ENCODE measurements around the gene GATAD2B. TPM values are rescaled to one million over a fixed set of nuclear protein-coding genes. Genes with fewer than 3 reads are reported as not detected.

GATAD2B gene
- total and polyA plus RNA-seq, 7 donors = 3.4 to 53.1 (median 34.8) TPM

GRCh38 chr1:153946622-153947241, 24.0 kb upstream of the GATAD2B start, which contains the start of gene DENND4B:
Gene DENND4B, minus strand, starts transcription at chr1:153946718. Its CDS starts 2,344 bp downstream, at chr1:153944374.
- peak; percentile 84 to 85 (median 84) for ATAC-seq
- intact Hi-C loops (cut with DNase I) = loop anchor here (1.0 to 10.0 kb wide), 4 partner anchors 41 to 272 kb away; partner anchors contain the start of genes ILF2 (in 1 of the 2), NPR1 (in 1 of the 2) and RAB13 (in 1 of the 2)

DNA sequence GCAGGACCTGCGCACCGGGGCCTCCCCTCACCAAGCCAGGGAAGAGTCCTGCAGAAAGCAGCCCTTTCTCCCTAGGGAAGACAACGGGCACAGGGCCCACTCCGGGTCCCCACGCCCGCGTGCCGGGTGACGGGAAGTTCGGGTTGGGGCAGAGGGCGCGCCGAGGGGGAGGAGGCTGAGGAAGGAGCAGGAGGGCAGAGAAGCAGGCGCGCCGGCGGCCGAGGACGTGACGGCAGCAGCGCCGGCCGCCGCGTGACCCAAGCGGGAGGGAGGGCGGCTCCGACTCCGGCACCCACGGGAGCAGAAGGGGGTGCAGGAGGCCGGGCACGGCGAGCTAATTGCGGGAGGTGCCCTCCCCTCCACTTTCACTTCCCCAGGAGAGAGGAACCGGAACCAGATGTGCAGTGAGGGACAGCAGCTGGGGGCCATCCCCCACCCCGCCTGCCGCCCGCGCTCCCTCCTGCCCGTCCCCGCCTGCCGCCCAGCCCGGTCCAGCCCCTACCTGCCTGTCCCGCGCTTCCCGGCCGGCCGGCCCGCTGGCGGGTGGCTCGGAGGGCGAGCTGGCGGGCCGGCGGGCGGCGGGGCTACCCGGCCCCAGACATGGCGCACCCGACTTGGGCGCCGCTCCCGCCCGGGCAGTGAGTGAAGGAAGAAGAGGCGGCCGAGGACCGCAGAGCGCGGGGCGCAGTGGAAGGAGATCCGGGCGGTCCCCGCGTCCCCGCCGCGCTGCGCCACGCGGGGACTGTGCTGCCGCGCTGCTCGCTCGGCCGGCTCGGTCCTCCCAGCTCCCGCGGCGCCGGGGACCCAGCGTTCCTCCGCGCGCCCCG, 23.2 kb upstream of the GATAD2B start:
- Histone ChIP-seq H3K4me1 (peaks cover 24% of the 10 kb centered on the region), H3K27ac (peak overlapping the region; percentile 94), H3K36me3 (ENCODE audit: insufficient read depth in 1 of 2, low read depth in 1 of 2) (peaks cover 8 to 59% of the 10 kb centered on the region in 2 donors), H3K4me3 (peak overlapping the region; percentile 99), H3K27me3 (ENCODE audit: insufficient read depth in 3 of 3, low read length in 2 of 3) (no peaks in the 10 kb centered on the region), H3K9me3 (no peaks in the 10 kb centered on the region)
- intact Hi-C loops (cut with DNase I) = loop anchor here (1.0 to 10.0 kb wide), 4 partner anchors 41 to 271 kb away; partner anchors contain the start of genes ILF2 (in 1 of the 2), NPR1 (in 1 of the 2) and RAB13 (in 1 of the 2)
- TF ChIP-seq, protein P1, sequence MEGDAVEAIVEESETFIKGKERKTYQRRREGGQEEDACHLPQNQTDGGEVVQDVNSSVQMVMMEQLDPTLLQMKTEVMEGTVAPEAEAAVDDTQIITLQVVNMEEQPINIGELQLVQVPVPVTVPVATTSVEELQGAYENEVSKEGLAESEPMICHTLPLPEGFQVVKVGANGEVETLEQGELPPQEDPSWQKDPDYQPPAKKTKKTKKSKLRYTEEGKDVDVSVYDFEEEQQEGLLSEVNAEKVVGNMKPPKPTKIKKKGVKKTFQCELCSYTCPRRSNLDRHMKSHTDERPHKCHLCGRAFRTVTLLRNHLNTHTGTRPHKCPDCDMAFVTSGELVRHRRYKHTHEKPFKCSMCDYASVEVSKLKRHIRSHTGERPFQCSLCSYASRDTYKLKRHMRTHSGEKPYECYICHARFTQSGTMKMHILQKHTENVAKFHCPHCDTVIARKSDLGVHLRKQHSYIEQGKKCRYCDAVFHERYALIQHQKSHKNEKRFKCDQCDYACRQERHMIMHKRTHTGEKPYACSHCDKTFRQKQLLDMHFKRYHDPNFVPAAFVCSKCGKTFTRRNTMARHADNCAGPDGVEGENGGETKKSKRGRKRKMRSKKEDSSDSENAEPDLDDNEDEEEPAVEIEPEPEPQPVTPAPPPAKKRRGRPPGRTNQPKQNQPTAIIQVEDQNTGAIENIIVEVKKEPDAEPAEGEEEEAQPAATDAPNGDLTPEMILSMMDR (IDR thresholded peaks at IDR 0.05) = no peak
- peak; percentile 70 to 79 (median 76) for ATAC-seq
- 0% methylated on average over 14 to 95 of the region's 95 CpGs for WGBS, 3 donors
- peak; percentile 90 to 93 for DNase-seq

More at GRCh38 chr1:153946622-153947241, 24.0 kb upstream of the GATAD2B start, which contains the start of gene DENND4B:
- Histone ChIP-seq H3K9me3 (no peaks in the 10 kb centered on the region), H3K36me3 (ENCODE audit: insufficient read depth in 1 of 2, low read depth in 1 of 2) (peaks cover 8 to 60% of the 10 kb centered on the region in 2 donors), H3K27ac (peak within 1 kb of the TSS; percentile 94), H3K4me1 (peaks cover 24% of the 10 kb centered on the region), H3K27me3 (ENCODE audit: insufficient read depth in 3 of 3, low read length in 2 of 3) (no peaks in the 10 kb centered on the region), H3K4me3 (peak within 1 kb of the TSS; percentile 99)
- peak; percentile 88 to 93 for DNase-seq
- 9 to 20% (median 15%) methylated on average over 13 to 28 of the region's 28 CpGs for WGBS, 3 donors
- TF ChIP-seq, protein P1 (IDR thresholded peaks at IDR 0.05) = peak; percentile 93

DNA sequence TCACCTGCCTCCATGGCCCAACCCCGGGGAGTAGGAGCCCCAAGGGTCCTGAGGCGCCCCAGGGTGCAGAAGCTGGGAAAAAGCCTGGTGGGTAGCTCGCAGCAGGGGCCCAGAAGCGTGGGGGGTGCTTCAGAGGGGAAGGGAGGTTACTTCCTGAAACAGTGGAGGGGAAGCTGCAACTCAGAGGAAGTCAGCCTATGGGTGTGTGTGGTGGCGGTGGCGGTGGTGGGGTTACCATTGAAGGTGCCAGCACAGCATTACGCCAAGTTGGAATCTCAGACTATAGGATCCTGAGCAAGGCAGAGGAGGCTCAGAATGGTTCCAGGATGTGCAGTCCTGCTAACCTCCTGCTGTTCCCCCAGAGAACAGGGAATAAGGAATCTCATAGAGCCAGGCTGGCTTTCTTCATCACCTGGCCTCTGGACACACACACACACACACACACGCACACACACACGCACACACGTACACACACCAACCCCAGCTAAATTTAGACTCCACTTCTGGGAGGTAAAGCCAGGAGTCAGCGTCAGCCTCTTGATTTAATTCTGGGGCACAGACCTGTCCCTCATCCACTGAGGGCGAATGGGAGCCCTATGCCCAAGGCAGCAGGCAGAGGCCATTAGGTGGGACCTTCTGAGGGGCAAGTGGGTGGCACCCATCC, 22.5 kb upstream of the GATAD2B start:
- no peaks in the 10 kb centered on the region for H3K27me3 ChIP-seq (ENCODE audit: insufficient read depth in 3 of 3, low read length in 2 of 3)
- peak overlapping the region; percentile 94 for H3K27ac ChIP-seq
- H3K9me3 ChIP-seq = no peaks in the 10 kb centered on the region
- peaks cover 24% of the 10 kb centered on the region for H3K4me1 ChIP-seq
- H3K4me3 ChIP-seq = peak overlapping the region; percentile 99
- H3K36me3 ChIP-seq (ENCODE audit: insufficient read depth in 1 of 2, low read depth in 1 of 2) = peaks cover 6 to 59% of the 10 kb centered on the region in 2 donors
- ATAC-seq (peak; percentile 77 to 87 (median 85)), DNase-seq (peak; percentile 65 to 90)
- TF ChIP-seq, protein P1 (IDR thresholded peaks at IDR 0.05) = no peak
- intact Hi-C loops (cut with DNase I) = loop anchor here (5.0 to 10.0 kb wide), 3 partner anchors 42 to 270 kb away; partner anchors contain the start of genes ILF2 (in 1 of the 2), NPR1 (in 1 of the 2) and RAB13 (in 1 of the 2)
- 29 to 34% (median 32%) methylated on average over 12 of the region's 12 CpGs for WGBS, 3 donors

- WGBS, 3 donors = 65 to 74% (median 67%) methylated on average over 3 of the region's 3 CpGs
- peaks cover 10 to 59% of the 10 kb centered on the region in 2 donors for H3K36me3 ChIP-seq (ENCODE audit: insufficient read depth in 1 of 2, low read depth in 1 of 2)
- intact Hi-C loops (cut with DNase I) = loop anchor here (5.0 to 10.0 kb wide), 3 partner anchors 43 to 270 kb away; partner anchors contain the start of genes ILF2 (in 1 of the 2), NPR1 (in 1 of the 2) and RAB13 (in 1 of the 2)
Measured at GRCh38 chr1:153944827-153945117, 22.0 kb upstream of the GATAD2B start.

More at GRCh38 chr1:153944827-153945117, 22.0 kb upstream of the GATAD2B start:
- H3K27me3 ChIP-seq (ENCODE audit: insufficient read depth in 3 of 3, low read length in 2 of 3) = no peaks in the 10 kb centered on the region
- H3K27ac ChIP-seq = peak overlapping the region; percentile 94
- DNase-seq (no peak), ATAC-seq (no peak)
- peaks cover 24% of the 10 kb centered on the region for H3K4me1 ChIP-seq
- peak overlapping the region; percentile 99 for H3K4me3 ChIP-seq
- TF ChIP-seq, protein P1 (IDR thresholded peaks at IDR 0.05) = no peak
- H3K9me3 ChIP-seq = no peaks in the 10 kb centered on the region

Measured in psoas muscle (tissue), 8 donors.